H1 (cell line): Measurements from ENCODE around the gene TAS1R1. TPM values are rescaled to one million over a fixed set of nuclear protein-coding genes. Genes with fewer than 3 reads are reported as not detected.
A peak's percentile ranks its signal among the peaks of the same experiment; 100 is the strongest.

Source experiments
- BACH1 ChIP-seq: IDR thresholded peaks from 2 replicates; pipeline ENCODE4 v1.6.1; 2012; ENCODE audit warnings: low read length, improper control_type of control experiment
- BRCA1 ChIP-seq: IDR thresholded peaks from 2 replicates; pipeline ENCODE4 v1.6.1; 2012; ENCODE audit warnings: low read depth, low read length, improper control_type of control experiment
- CTCF ChIP-seq, 3 experiments: IDR thresholded peaks; 1 replicate in 2 of 3; 2 replicates in 1 of 3; pipeline versions ENCODE4 v1.5.1 to v1.6.1; 2011; ENCODE audit warnings: low read length in 3 of 3, mild to moderate bottlenecking in 3 of 3, inconsistent platforms in 2 of 3, low read depth in 1 of 3, moderate library complexity in 1 of 3; ENCODE audit not compliant: insufficient read depth in 1 of 3; ENCODE audit errors: control extremely low read depth in 1 of 3
- E2F6 ChIP-seq: IDR thresholded peaks from 2 replicates; pipeline ENCODE4 v1.6.1; 2012; ENCODE audit warnings: inconsistent platforms
- EGR1 ChIP-seq: IDR thresholded peaks from 2 replicates; pipeline ENCODE4 v1.6.1; 2011; ENCODE audit warnings: low read depth, low read length, borderline replicate concordance
- FOSL1 ChIP-seq: IDR thresholded peaks from 2 replicates; pipeline ENCODE4 v1.6.1; 2011; ENCODE audit warnings: mild to moderate bottlenecking, low read depth, low read length, moderate library complexity; ENCODE audit not compliant: insufficient read depth
- HDAC6 ChIP-seq: IDR thresholded peaks from one replicate; pipeline ENCODE4 v1.7.1; 2012; ENCODE audit warnings: low read depth, mild to moderate bottlenecking, inconsistent platforms, low read length, moderate library complexity
- JUN ChIP-seq: IDR thresholded peaks from 2 replicates; pipeline ENCODE4 v1.6.1; 2011; ENCODE audit warnings: low read depth, mild to moderate bottlenecking, improper control_type of control experiment, low read length
- RBBP5 ChIP-seq: IDR thresholded peaks from 2 replicates; pipeline ENCODE4 v1.7.1; 2012; ENCODE audit warnings: low read depth, mild to moderate bottlenecking, inconsistent platforms, low read length, moderate library complexity, borderline replicate concordance
- SIRT6 ChIP-seq: IDR thresholded peaks from one replicate; pipeline ENCODE4 v1.7.1; 2012; ENCODE audit warnings: low read length, inconsistent platforms
- SP1 ChIP-seq: IDR thresholded peaks from 2 replicates; pipeline ENCODE4 v1.6.1; 2011; ENCODE audit warnings: low read depth, low read length
- SP2 ChIP-seq: IDR thresholded peaks from 2 replicates; pipeline ENCODE4 v1.6.1; 2012; ENCODE audit warnings: mild to moderate bottlenecking, low read length, inconsistent platforms
- TAF7 ChIP-seq: optimal IDR thresholded peaks from 2 replicates; pipeline ENCODE3; 2011; ENCODE audit warnings: low read depth, mild to moderate bottlenecking, inconsistent platforms, low read length, moderate library complexity, borderline replicate concordance
- polyA plus RNA-seq, 7 experiments: library from polyadenylated mRNA; depleted of rRNA in 3 of 7; stranded (reverse) in 5 of 7; unstranded in 2 of 7; fragments of >200 nt in 5 of 7; fragments of 200-250 nt in 2 of 7; gene quantifications; 1 replicate in 5 of 7; 2 replicates in 1 of 7; 4 replicates in 1 of 7; pipeline versions ENCODE4 v1.2.1 to v1.2.3, GENCODE V29; 2011 to 2013; ENCODE audit warnings: missing spikeins in 2 of 7, mixed read lengths in 2 of 7
- total RNA-seq: library from RNA; stranded (reverse); fragmentation: NEBNext Ultra II Directional; extraction: Animal tissue kit (Norgen Biotek cat#: 25700); gene quantifications from 2 replicates; pipeline ENCODE4 v1.2.1, GENCODE V29; 2021

TAS1R1 gene
- total and polyA plus RNA-seq, 2 of the 8 experiments (the other 6 are each of a cell fraction or from before 2014, with no cell fraction given) = 0.26 TPM; not detected in 1

GRCh38 chr1:6584126-6585080, 29.3 kb downstream of the TAS1R1 start (continued):
- TF ChIP-seq E2F6 (no peak), CTCF (IDR thresholded peaks at IDR 0.05; ENCODE audit: control extremely low read depth in 1 of 3, insufficient read depth in 1 of 3, low read depth in 1 of 3, low read length in 3 of 3) (peak; percentile 10 to 47 (median 32); a peak in 2 of 4 replicates), SP2 (no peak), RBBP5 (no peak), BACH1 (0 out of 2 replicates have a peak, but pooled peaks have one; percentile 33), BRCA1 (no peak), JUN (no peak), SIRT6 (no peak), SP1 (no peak), HDAC6 (no peak), EGR1 (no peak), FOSL1 (no peak), TAF7 (no peak)
